Ovary (tissue), 3 donors: Measurements from ENCODE around the gene EHMT1.

Experiments used
- EP300 ChIP-seq: sonication (generic); formaldehyde crosslinking; IDR thresholded peaks from one replicate; pipeline ENCODE4 v1.6.1; 2017; ENCODE audit warnings: antibody characterized with exemption
- POLR2A ChIP-seq: fragments of 450-650 bp; IDR thresholded peaks from one replicate; pipeline ENCODE4 v1.6.1; 2017; ENCODE audit warnings: antibody characterized with exemption, mild to moderate bottlenecking, moderate library complexity
- TF ChIP-seq, protein P1 (sequence below), 3 donors: fragments of 450-650 bp in 2 of 3; fragments of 200-600 bp in 1 of 3; IDR thresholded peaks; one replicate each; pipeline versions ENCODE4 v1.5.1 to v1.8.0; 2016 to 2022; ENCODE audit warnings: antibody characterized with exemption in 3 of 3, mild to moderate bottlenecking in 1 of 3
- donor health status: DM: no; HTN: no; CAD: no.

DNA sequence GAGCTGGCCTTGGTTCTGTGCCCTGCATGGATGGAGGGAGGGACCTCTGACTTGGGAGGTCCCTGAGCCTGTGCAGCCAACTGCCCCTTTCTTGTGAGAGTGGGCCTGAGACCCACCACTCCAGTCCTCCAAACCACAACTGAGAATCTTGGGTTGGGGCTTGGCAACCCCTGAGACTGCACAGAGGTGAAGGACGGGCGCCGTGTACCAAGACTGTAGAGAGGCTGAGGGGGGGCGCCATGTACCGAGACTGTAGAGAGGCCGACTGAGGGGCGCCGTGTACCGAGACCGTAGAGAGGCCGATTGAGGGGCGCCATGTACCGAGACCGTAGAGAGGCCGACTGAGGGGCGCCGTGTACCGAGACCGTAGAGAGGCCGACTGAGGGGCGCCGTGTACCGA is 199.5 kb downstream of the EHMT1 start:
- TF ChIP-seq, protein P1, sequence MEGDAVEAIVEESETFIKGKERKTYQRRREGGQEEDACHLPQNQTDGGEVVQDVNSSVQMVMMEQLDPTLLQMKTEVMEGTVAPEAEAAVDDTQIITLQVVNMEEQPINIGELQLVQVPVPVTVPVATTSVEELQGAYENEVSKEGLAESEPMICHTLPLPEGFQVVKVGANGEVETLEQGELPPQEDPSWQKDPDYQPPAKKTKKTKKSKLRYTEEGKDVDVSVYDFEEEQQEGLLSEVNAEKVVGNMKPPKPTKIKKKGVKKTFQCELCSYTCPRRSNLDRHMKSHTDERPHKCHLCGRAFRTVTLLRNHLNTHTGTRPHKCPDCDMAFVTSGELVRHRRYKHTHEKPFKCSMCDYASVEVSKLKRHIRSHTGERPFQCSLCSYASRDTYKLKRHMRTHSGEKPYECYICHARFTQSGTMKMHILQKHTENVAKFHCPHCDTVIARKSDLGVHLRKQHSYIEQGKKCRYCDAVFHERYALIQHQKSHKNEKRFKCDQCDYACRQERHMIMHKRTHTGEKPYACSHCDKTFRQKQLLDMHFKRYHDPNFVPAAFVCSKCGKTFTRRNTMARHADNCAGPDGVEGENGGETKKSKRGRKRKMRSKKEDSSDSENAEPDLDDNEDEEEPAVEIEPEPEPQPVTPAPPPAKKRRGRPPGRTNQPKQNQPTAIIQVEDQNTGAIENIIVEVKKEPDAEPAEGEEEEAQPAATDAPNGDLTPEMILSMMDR (IDR thresholded peaks at IDR 0.05), result no peak
- TF ChIP-seq POLR2A, result no peak
- TF ChIP-seq EP300, result no peak
